DOHH2 (cell line): Measurements from ENCODE around the gene DAPL1.

Experiments used
- H3F3A ChIP-seq: fragments of 200-600 bp; sonication (generic), shearing (Covaris generic); 2 replicates; pipeline ENCODE4 v1.6.0; 2016; ENCODE audit warnings: antibody characterized with exemption, mild to moderate bottlenecking; ENCODE audit not compliant: control insufficient read depth, insufficient read depth
- H3K27ac ChIP-seq: fragments of 200-600 bp; sonication (generic); 2 replicates; pipeline ENCODE4 v1.5.1; 2014; ENCODE audit warnings: low read depth, mild to moderate bottlenecking, low read length, moderate library complexity
- H3K27me3 ChIP-seq: fragments of 200-600 bp; sonication (generic); 2 replicates; pipeline ENCODE4 v1.6.1; 2014; ENCODE audit warnings: mild to moderate bottlenecking, low read length, mixed read lengths; ENCODE audit not compliant: control insufficient read depth
- H3K36me3 ChIP-seq: fragments of 200-600 bp; sonication (generic); 2 replicates; pipeline ENCODE4 v1.6.1; 2014; ENCODE audit warnings: mild to moderate bottlenecking, low read length, moderate library complexity, mixed read lengths; ENCODE audit not compliant: control insufficient read depth
- H3K4me1 ChIP-seq: fragments of 200-600 bp; sonication (generic); 2 replicates; pipeline ENCODE4 v1.6.1; 2014; ENCODE audit warnings: mild to moderate bottlenecking, low read length, mixed read lengths; ENCODE audit not compliant: control insufficient read depth
- H3K4me2 ChIP-seq: fragments of 200-600 bp; sonication (generic); 2 replicates; pipeline ENCODE4 v1.6.0; 2014; ENCODE audit warnings: mild to moderate bottlenecking, low read length, moderate library complexity
- H3K4me3 ChIP-seq: fragments of 200-600 bp; sonication (generic); 2 replicates; pipeline ENCODE4 v1.5.1; 2014; ENCODE audit warnings: mild to moderate bottlenecking, low read length, mixed read lengths
- H3K79me2 ChIP-seq: fragments of 200-600 bp; sonication (generic); 2 replicates; pipeline ENCODE4 v1.6.1; 2014; ENCODE audit warnings: mild to moderate bottlenecking, low read length, mixed read lengths; ENCODE audit not compliant: control insufficient read depth
- H3K9me2 ChIP-seq: fragments of 200-600 bp; sonication (generic); replicated peaks from 2 replicates; pipeline ENCODE4 v1.6.1; 2014; ENCODE audit warnings: mild to moderate bottlenecking, low read length, mixed read lengths; ENCODE audit not compliant: control insufficient read depth
- H3K9me3 ChIP-seq: fragments of 200-600 bp; sonication (generic); 2 replicates; pipeline ENCODE4 v1.6.1; 2014; ENCODE audit warnings: antibody characterized with exemption, low read length, mixed read lengths; ENCODE audit not compliant: control insufficient read depth, insufficient read depth
- H4K20me1 ChIP-seq: fragments of 200-600 bp; sonication (generic); 2 replicates; pipeline ENCODE4 v1.6.0; 2014; ENCODE audit warnings: low read depth, mild to moderate bottlenecking, antibody characterized with exemption, low read length, moderate library complexity; ENCODE audit not compliant: control insufficient read depth, insufficient read depth
- CTCF ChIP-seq: fragments of 200-600 bp; sonication (generic); IDR thresholded peaks from one replicate; pipeline ENCODE4 v1.5.1; 2014; ENCODE audit warnings: antibody characterized with exemption, mild to moderate bottlenecking, low read depth, low read length; ENCODE audit not compliant: poor library complexity, severe bottlenecking
- EZH2phosphoT487 ChIP-seq: fragments of 200-600 bp; sonication (generic); IDR thresholded peaks from 2 replicates; pipeline ENCODE4 v1.6.1; 2017; ENCODE audit warnings: borderline replicate concordance, mild to moderate bottlenecking, antibody characterized with exemption, low read length, moderate library complexity, mixed read lengths

Gene DAPL1

GRCh38 chr2:158777077-158777476, 18.0 kb upstream of the DAPL1 start:
- H3K27ac ChIP-seq, result no peak overlapping the region
- H3K9me3 ChIP-seq, result no peaks in the 10 kb centered on the region
- H3K4me3 ChIP-seq, result no peak overlapping the region
- H3K4me2 ChIP-seq, result no peak overlapping the region
- no peak for TF ChIP-seq CTCF
- TF ChIP-seq EZH2phosphoT487, result no peak
- no peaks in the 10 kb centered on the region for H3K79me2 ChIP-seq
- no peaks in the 10 kb centered on the region for H3K36me3 ChIP-seq
- no peaks in the 10 kb centered on the region for H4K20me1 ChIP-seq
- H3K9me2 ChIP-seq, result no peaks in the 10 kb centered on the region
- no peaks in the 10 kb centered on the region for H3K4me1 ChIP-seq
- H3K27me3 ChIP-seq, result no peaks in the 10 kb centered on the region
- H3F3A ChIP-seq, result no peaks in the 10 kb centered on the region

GRCh38 chr2:158778243-158778642, 16.9 kb upstream of the DAPL1 start:
- Histone ChIP-seq H3K9me2 (no peaks in the 10 kb centered on the region), H3K4me1 (no peaks in the 10 kb centered on the region), H3F3A (no peaks in the 10 kb centered on the region), H4K20me1 (no peaks in the 10 kb centered on the region), H3K27me3 (no peaks in the 10 kb centered on the region), H3K79me2 (no peaks in the 10 kb centered on the region), H3K36me3 (no peaks in the 10 kb centered on the region), H3K4me3 (no peak overlapping the region), H3K9me3 (no peaks in the 10 kb centered on the region), H3K4me2 (no peak overlapping the region), H3K27ac (no peak overlapping the region)
- TF ChIP-seq EZH2phosphoT487 (no peak), CTCF (no peak)

GRCh38 chr2:158779621-158780020, 15.5 kb upstream of the DAPL1 start:
- H4K20me1 ChIP-seq, result no peaks in the 10 kb centered on the region
- no peak overlapping the region for H3K4me3 ChIP-seq
- no peaks in the 10 kb centered on the region for H3K79me2 ChIP-seq
- no peaks in the 10 kb centered on the region for H3K36me3 ChIP-seq
- H3F3A ChIP-seq, result no peaks in the 10 kb centered on the region
- no peak overlapping the region for H3K4me2 ChIP-seq
- no peaks in the 10 kb centered on the region for H3K9me2 ChIP-seq
- no peak overlapping the region for H3K27ac ChIP-seq
- TF ChIP-seq CTCF, result no peak
- no peak for TF ChIP-seq EZH2phosphoT487
- H3K4me1 ChIP-seq, result peaks cover 11% of the 10 kb centered on the region
- no peaks in the 10 kb centered on the region for H3K9me3 ChIP-seq
- no peaks in the 10 kb centered on the region for H3K27me3 ChIP-seq
